Activated naive CD4-positive, alpha-beta T cell treated with anti-CD3 and anti-CD28 coated beads for 36 hours (primary cell): ENCODE data around the gene JARID2. TPM values are rescaled to one million over a fixed set of nuclear protein-coding genes. Genes with fewer than 3 reads are reported as not detected.

Source experiments
- CTCF ChIA-PET: fragments of 350-600 bp; sonication (Branson Sonifier 250); formaldehyde crosslinking; loops from one replicate; lab custom pipeline; 2021; ENCODE audit warnings: antibody characterized with exemption; lab: Charles Lee
- DNase-seq: peaks from one replicate; pipeline ENCODE4 v3.0.0-alpha.2; 2020
- H3K27ac Mint-ChIP-seq: one replicate; pipeline ENCODE4 v1.8.0; 2021; ENCODE audit warnings: mild to moderate bottlenecking, mixed read lengths
- H3K27me3 Mint-ChIP-seq: one replicate; pipeline ENCODE4 v1.8.0; 2021; ENCODE audit warnings: low read depth, mixed read lengths
- H3K36me3 Mint-ChIP-seq: one replicate; pipeline ENCODE4 v1.8.0; 2021; ENCODE audit warnings: low read depth, mixed read lengths
- H3K4me1 Mint-ChIP-seq: one replicate; pipeline ENCODE4 v1.8.0; 2021; ENCODE audit warnings: low read depth, mixed read lengths
- H3K4me3 Mint-ChIP-seq: one replicate; pipeline ENCODE4 v1.8.0; 2021; ENCODE audit warnings: mild to moderate bottlenecking, moderate library complexity, mixed read lengths
- H3K9me3 Mint-ChIP-seq: one replicate; pipeline ENCODE4 v1.8.0; 2021; ENCODE audit warnings: mixed read lengths
- intact Hi-C: fragments of 100-400 bp; cut with micrococcal nuclease; formaldehyde crosslinking; loops from one replicate; pipeline ENCODE4 v1.15.1; 2023
- total RNA-seq, 2 experiments: library from RNA; stranded (reverse); gene quantifications; one replicate each; pipeline ENCODE4 v1.2.3, GENCODE V29; 2021

Gene JARID2
- total RNA-seq, 2 experiments from 2014 or later = 26.6 to 27.7 TPM

- H3K27me3 Mint-ChIP-seq = no peaks in the 10 kb centered on the region
- peaks cover 87% of the 10 kb centered on the region for H3K4me1 Mint-ChIP-seq
- H3K4me3 Mint-ChIP-seq = no peak overlapping the region
- peaks cover 3% of the 10 kb centered on the region for H3K36me3 Mint-ChIP-seq
- CTCF ChIA-PET = interaction anchor here (0.5 to 1.0 kb wide), 4 partner anchors 146 to 1196 kb away, joined by 3 to 4 read pairs (median 3); no protein-coding TSS in a partner anchor
- no peak overlapping the region for H3K27ac Mint-ChIP-seq
- no peaks in the 10 kb centered on the region for H3K9me3 Mint-ChIP-seq
- no peak for DNase-seq
- intact Hi-C loops = loop anchor here (5.0 kb wide), 1 partner anchor 147 kb away; no protein-coding TSS in a partner anchor
These were observed 99.0 kb downstream of the JARID2 start for GRCh38 chr6:15344831-15345230.

GRCh38 chr6:15346315-15346714 is 100.4 kb downstream of the JARID2 start:
- H3K27ac Mint-ChIP-seq = no peak overlapping the region
- H3K4me3 Mint-ChIP-seq = peak overlapping the region; percentile 27
- intact Hi-C loops = loop anchor here (1.0 kb wide), 1 partner anchor 18 kb away; no protein-coding TSS in a partner anchor
- peak; percentile 14 for DNase-seq
- H3K9me3 Mint-ChIP-seq = no peaks in the 10 kb centered on the region
- H3K4me1 Mint-ChIP-seq = peaks cover 85% of the 10 kb centered on the region
- H3K36me3 Mint-ChIP-seq = peaks cover 5% of the 10 kb centered on the region
- CTCF ChIA-PET = interaction anchor here (0.6 kb wide), 1 partner anchor 12 kb away, joined by 3 read pairs; no protein-coding TSS in a partner anchor
- H3K27me3 Mint-ChIP-seq = no peaks in the 10 kb centered on the region

GRCh38 chr6:15348528-15348927 is 102.7 kb downstream of the JARID2 start:
- no peak for DNase-seq
- Mint-ChIP-seq H3K27ac (no peak overlapping the region), H3K9me3 (no peaks in the 10 kb centered on the region), H3K4me1 (peaks cover 86% of the 10 kb centered on the region), H3K4me3 (no peak overlapping the region), H3K36me3 (peaks cover 4% of the 10 kb centered on the region), H3K27me3 (no peaks in the 10 kb centered on the region)
- CTCF ChIA-PET = interaction anchor here (0.8 kb wide), 1 partner anchor 51 kb away, joined by 6 read pairs; no protein-coding TSS in a partner anchor
- intact Hi-C loops = no loop called here

- Mint-ChIP-seq H3K4me3 (no peak overlapping the region), H3K27me3 (no peaks in the 10 kb centered on the region), H3K4me1 (peaks cover 85% of the 10 kb centered on the region), H3K9me3 (no peaks in the 10 kb centered on the region), H3K27ac (no peak overlapping the region), H3K36me3 (peaks cover 4% of the 10 kb centered on the region)
- intact Hi-C loops = no loop called here
- no peak for DNase-seq
- CTCF ChIA-PET = interaction anchor here (0.6 to 1.2 kb wide), 2 partner anchors 40 to 97 kb away, joined by 3 read pairs; no protein-coding TSS in a partner anchor
These were observed 103.5 kb downstream of the JARID2 start for GRCh38 chr6:15349379-15349778.

- CTCF ChIA-PET = interaction anchor here (0.6 to 1.2 kb wide), 2 partner anchors 39 to 764 kb away, joined by 3 read pairs; no protein-coding TSS in a partner anchor
- H3K27me3 Mint-ChIP-seq = no peaks in the 10 kb centered on the region
- DNase-seq = no peak
- no peak overlapping the region for H3K27ac Mint-ChIP-seq
- H3K4me1 Mint-ChIP-seq = peaks cover 80% of the 10 kb centered on the region
- no peak overlapping the region for H3K4me3 Mint-ChIP-seq
- peaks cover 5% of the 10 kb centered on the region for H3K36me3 Mint-ChIP-seq
- intact Hi-C loops = no loop called here
- H3K9me3 Mint-ChIP-seq = no peaks in the 10 kb centered on the region
These were observed 104.7 kb downstream of the JARID2 start for GRCh38 chr6:15350386-15351083.

- intact Hi-C loops = no loop called here
- H3K9me3 Mint-ChIP-seq = no peaks in the 10 kb centered on the region
- CTCF ChIA-PET = no interaction called here
- peaks cover 76% of the 10 kb centered on the region for H3K4me1 Mint-ChIP-seq
- H3K27ac Mint-ChIP-seq = no peak overlapping the region
- peaks cover 7% of the 10 kb centered on the region for H3K36me3 Mint-ChIP-seq
- no peak overlapping the region for H3K4me3 Mint-ChIP-seq
- DNase-seq = no peak
- no peaks in the 10 kb centered on the region for H3K27me3 Mint-ChIP-seq
These were observed 105.8 kb downstream of the JARID2 start for GRCh38 chr6:15351631-15352030.

GRCh38 chr6:15352220-15352619 is 106.4 kb downstream of the JARID2 start:
- no peak overlapping the region for H3K27ac Mint-ChIP-seq
- no peak overlapping the region for H3K4me3 Mint-ChIP-seq
- no peaks in the 10 kb centered on the region for H3K9me3 Mint-ChIP-seq

GRCh38 chr6:15352845-15353244 is 107.0 kb downstream of the JARID2 start:
- CTCF ChIA-PET = no interaction called here
- Mint-ChIP-seq H3K27me3 (no peaks in the 10 kb centered on the region), H3K9me3 (no peaks in the 10 kb centered on the region), H3K4me1 (peaks cover 70% of the 10 kb centered on the region), H3K4me3 (no peak overlapping the region), H3K27ac (no peak overlapping the region), H3K36me3 (peaks cover 9% of the 10 kb centered on the region)
- DNase-seq = no peak
- intact Hi-C loops = no loop called here

More at GRCh38 chr6:15352220-15352619, 106.4 kb downstream of the JARID2 start:
- Mint-ChIP-seq H3K27me3 (no peaks in the 10 kb centered on the region), H3K4me1 (peaks cover 71% of the 10 kb centered on the region), H3K36me3 (peaks cover 7% of the 10 kb centered on the region)
- CTCF ChIA-PET = no interaction called here
- intact Hi-C loops = no loop called here
- DNase-seq = no peak

GRCh38 chr6:15355683-15356099 is 109.8 kb downstream of the JARID2 start:
- CTCF ChIA-PET = no interaction called here
- no peak for DNase-seq
- peaks cover 10% of the 10 kb centered on the region for H3K36me3 Mint-ChIP-seq
- intact Hi-C loops = no loop called here
- no peaks in the 10 kb centered on the region for H3K9me3 Mint-ChIP-seq
- no peak overlapping the region for H3K27ac Mint-ChIP-seq
- peaks cover 65% of the 10 kb centered on the region for H3K4me1 Mint-ChIP-seq
- no peak overlapping the region for H3K4me3 Mint-ChIP-seq
- H3K27me3 Mint-ChIP-seq = no peaks in the 10 kb centered on the region

GRCh38 chr6:15356179-15356578 is 110.3 kb downstream of the JARID2 start:
- peaks cover 63% of the 10 kb centered on the region for H3K4me1 Mint-ChIP-seq
- no peaks in the 10 kb centered on the region for H3K9me3 Mint-ChIP-seq
- CTCF ChIA-PET = no interaction called here
- no peak overlapping the region for H3K4me3 Mint-ChIP-seq
- peaks cover 10% of the 10 kb centered on the region for H3K36me3 Mint-ChIP-seq
- intact Hi-C loops = no loop called here
- DNase-seq = no peak
- H3K27me3 Mint-ChIP-seq = no peaks in the 10 kb centered on the region
- H3K27ac Mint-ChIP-seq = no peak overlapping the region

GRCh38 chr6:15356937-15357336 is 111.1 kb downstream of the JARID2 start:
- DNase-seq = no peak
- Mint-ChIP-seq H3K9me3 (no peaks in the 10 kb centered on the region), H3K27ac (no peak overlapping the region), H3K27me3 (no peaks in the 10 kb centered on the region), H3K4me3 (no peak overlapping the region), H3K4me1 (peaks cover 55% of the 10 kb centered on the region), H3K36me3 (peaks cover 10% of the 10 kb centered on the region)
- intact Hi-C loops = no loop called here
- CTCF ChIA-PET = no interaction called here

GRCh38 chr6:15357782-15358181 is 111.9 kb downstream of the JARID2 start:
- no peaks in the 10 kb centered on the region for H3K9me3 Mint-ChIP-seq
- intact Hi-C loops = no loop called here
- H3K36me3 Mint-ChIP-seq = peaks cover 10% of the 10 kb centered on the region
- DNase-seq = no peak
- no peak overlapping the region for H3K4me3 Mint-ChIP-seq
- peaks cover 46% of the 10 kb centered on the region for H3K4me1 Mint-ChIP-seq
- no peak overlapping the region for H3K27ac Mint-ChIP-seq
- CTCF ChIA-PET = interaction anchor here (0.7 kb wide), 1 partner anchor 12 kb away, joined by 3 read pairs; no protein-coding TSS in a partner anchor
- H3K27me3 Mint-ChIP-seq = no peaks in the 10 kb centered on the region
